ENCODE results near the gene RPS27L. TPM values are rescaled to one million over a fixed set of nuclear protein-coding genes. Genes with fewer than 3 reads are reported as not detected.

The RPS27L gene
- total and polyA plus RNA-seq, 9 of the 15 experiments (the other 6 are each of a cell fraction or from before 2014, with no cell fraction given): 72.2 to 382 (median 116) TPM

DNA sequence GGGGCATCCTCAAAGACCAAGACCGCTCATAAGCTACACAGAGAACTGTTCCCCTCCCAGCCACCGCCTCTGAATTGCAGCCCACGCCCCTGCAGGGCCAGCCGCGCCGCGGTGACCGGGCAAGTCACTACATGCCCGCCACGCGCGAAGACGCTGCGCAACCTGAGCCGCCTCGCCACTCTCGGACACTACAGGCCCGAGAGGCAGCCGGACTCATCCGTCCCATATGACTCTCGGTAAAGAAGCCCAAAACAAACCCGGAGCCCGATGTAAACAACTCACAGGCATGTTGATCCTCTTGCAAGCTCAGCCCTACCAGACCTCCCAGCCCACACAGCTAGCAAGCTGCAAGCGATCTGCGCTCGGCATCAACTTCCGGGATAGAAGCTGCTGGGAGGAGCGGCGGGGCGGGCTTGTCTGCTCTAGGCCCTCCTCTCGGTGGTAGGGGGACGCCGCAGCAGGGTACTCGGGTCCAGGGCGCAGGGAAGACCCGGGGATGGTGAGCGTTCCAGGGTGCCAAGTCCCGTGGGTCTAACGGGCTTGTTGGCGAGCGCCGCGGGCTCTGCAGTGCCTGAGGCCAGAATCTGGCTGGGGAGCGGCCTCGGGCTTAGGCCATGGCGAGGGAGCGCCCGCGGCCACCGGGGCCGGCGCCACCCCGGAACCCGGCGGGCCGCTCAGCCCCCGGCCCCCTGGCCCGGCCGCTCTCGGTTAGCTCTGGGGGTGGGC, at the start of gene RPS27L (continued):
- TF ChIP-seq, protein P1, sequence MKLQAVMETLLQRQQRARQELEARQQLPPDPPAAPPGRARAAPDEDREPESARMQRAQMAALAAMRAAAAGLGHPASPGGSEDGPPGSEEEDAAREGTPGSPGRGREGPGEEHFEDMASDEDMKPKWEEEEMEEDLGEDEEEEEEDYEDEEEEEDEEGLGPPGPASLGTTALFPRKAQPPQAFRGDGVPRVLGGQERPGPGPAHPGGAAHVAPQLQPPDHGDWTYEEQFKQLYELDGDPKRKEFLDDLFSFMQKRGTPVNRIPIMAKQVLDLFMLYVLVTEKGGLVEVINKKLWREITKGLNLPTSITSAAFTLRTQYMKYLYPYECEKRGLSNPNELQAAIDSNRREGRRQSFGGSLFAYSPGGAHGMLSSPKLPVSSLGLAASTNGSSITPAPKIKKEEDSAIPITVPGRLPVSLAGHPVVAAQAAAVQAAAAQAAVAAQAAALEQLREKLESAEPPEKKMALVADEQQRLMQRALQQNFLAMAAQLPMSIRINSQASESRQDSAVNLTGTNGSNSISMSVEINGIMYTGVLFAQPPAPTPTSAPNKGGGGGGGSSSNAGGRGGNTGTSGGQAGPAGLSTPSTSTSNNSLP (IDR thresholded peaks at IDR 0.05; ENCODE audit: borderline replicate concordance, low read depth, low read length): no peak
- no peak for TF ChIP-seq ZNF3 (CRISPR knock-in tag; IDR thresholded peaks at IDR 0.05)
- TF ChIP-seq, protein P2, sequence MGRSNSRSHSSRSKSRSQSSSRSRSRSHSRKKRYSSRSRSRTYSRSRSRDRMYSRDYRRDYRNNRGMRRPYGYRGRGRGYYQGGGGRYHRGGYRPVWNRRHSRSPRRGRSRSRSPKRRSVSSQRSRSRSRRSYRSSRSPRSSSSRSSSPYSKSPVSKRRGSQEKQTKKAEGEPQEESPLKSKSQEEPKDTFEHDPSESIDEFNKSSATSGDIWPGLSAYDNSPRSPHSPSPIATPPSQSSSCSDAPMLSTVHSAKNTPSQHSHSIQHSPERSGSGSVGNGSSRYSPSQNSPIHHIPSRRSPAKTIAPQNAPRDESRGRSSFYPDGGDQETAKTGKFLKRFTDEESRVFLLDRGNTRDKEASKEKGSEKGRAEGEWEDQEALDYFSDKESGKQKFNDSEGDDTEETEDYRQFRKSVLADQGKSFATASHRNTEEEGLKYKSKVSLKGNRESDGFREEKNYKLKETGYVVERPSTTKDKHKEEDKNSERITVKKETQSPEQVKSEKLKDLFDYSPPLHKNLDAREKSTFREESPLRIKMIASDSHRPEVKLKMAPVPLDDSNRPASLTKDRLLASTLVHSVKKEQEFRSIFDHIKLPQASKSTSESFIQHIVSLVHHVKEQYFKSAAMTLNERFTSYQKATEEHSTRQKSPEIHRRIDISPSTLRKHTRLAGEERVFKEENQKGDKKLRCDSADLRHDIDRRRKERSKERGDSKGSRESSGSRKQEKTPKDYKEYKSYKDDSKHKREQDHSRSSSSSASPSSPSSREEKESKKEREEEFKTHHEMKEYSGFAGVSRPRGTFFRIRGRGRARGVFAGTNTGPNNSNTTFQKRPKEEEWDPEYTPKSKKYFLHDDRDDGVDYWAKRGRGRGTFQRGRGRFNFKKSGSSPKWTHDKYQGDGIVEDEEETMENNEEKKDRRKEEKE (IDR thresholded peaks at IDR 0.05; ENCODE audit: borderline replicate concordance in 1 of 2, control insufficient read depth in 1 of 2, low read depth in 2 of 2, low read length in 1 of 2): no peak
- TF ChIP-seq ELF1 (tag; IDR thresholded peaks at IDR 0.05): peak; percentile 96
- TF ChIP-seq ADNP (tag; IDR thresholded peaks at IDR 0.05): no peak
- no peak for TF ChIP-seq ZNF184 (CRISPR knock-in tag; IDR thresholded peaks at IDR 0.05)
- TF ChIP-seq, protein P3, sequence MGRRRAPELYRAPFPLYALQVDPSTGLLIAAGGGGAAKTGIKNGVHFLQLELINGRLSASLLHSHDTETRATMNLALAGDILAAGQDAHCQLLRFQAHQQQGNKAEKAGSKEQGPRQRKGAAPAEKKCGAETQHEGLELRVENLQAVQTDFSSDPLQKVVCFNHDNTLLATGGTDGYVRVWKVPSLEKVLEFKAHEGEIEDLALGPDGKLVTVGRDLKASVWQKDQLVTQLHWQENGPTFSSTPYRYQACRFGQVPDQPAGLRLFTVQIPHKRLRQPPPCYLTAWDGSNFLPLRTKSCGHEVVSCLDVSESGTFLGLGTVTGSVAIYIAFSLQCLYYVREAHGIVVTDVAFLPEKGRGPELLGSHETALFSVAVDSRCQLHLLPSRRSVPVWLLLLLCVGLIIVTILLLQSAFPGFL (CRISPR knock-in tag; IDR thresholded peaks at IDR 0.05): 0 out of 2 replicates have a peak, but pooled peaks have one; percentile 55
- no peak for TF ChIP-seq FUS (optimal IDR thresholded peaks at IDR 0.05; ENCODE audit: low read depth, low read length)
- TF ChIP-seq ZNF644 (tag; IDR thresholded peaks at IDR 0.05; ENCODE audit: low read depth): no peak
- no peak for TF ChIP-seq STAT5A (IDR thresholded peaks at IDR 0.05; ENCODE audit: borderline replicate concordance, low read length)
- TF ChIP-seq RBM39 (optimal IDR thresholded peaks at IDR 0.05; ENCODE audit: low read depth, low read length): no peak
- peak; percentile 77 for TF ChIP-seq PML (IDR thresholded peaks at IDR 0.05; ENCODE audit: low read length)
- TF ChIP-seq ZC3H8 (IDR thresholded peaks at IDR 0.05): no peak
- no peak for TF ChIP-seq ZNF830 (CRISPR knock-in tag; IDR thresholded peaks at IDR 0.05)
- TF ChIP-seq ZNF253 (CRISPR knock-in tag; conservative IDR thresholded peaks at IDR 0.05): no peak
- TF ChIP-seq, protein P4, sequence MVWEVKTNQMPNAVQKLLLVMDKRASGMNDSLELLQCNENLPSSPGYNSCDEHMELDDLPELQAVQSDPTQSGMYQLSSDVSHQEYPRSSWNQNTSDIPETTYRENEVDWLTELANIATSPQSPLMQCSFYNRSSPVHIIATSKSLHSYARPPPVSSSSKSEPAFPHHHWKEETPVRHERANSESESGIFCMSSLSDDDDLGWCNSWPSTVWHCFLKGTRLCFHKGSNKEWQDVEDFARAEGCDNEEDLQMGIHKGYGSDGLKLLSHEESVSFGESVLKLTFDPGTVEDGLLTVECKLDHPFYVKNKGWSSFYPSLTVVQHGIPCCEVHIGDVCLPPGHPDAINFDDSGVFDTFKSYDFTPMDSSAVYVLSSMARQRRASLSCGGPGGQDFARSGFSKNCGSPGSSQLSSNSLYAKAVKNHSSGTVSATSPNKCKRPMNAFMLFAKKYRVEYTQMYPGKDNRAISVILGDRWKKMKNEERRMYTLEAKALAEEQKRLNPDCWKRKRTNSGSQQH (CRISPR knock-in tag; IDR thresholded peaks at IDR 0.05): no peak
- peak; percentile 69; the same call in 1 of the 2 replicates for TF ChIP-seq NR1H2 (CRISPR knock-in tag; IDR thresholded peaks at IDR 0.05)
- no peak; the same call in 1 of the 2 replicates for TF ChIP-seq ZBTB12 (CRISPR knock-in tag; IDR thresholded peaks at IDR 0.05)
- TF ChIP-seq DMBX1 (CRISPR knock-in tag; IDR thresholded peaks at IDR 0.05; ENCODE audit: borderline replicate concordance): no peak

Data from K562 (cell line).